ENCODE measurements around the gene ELAVL3. TPM values are rescaled to one million over a fixed set of nuclear protein-coding genes. Genes with fewer than 3 reads are reported as not detected.

ELAVL3 gene
- total RNA-seq, 1 experiment from 2014 or later = 1.2 TPM

- no peak within 1 kb of the TSS for H3K23ac ChIP-seq (ENCODE audit: insufficient read length, low read depth, low read length)
- H3K79me1 ChIP-seq (ENCODE audit: insufficient read depth, low read depth, low read length, poor library complexity, severe bottlenecking) = no peaks in the 10 kb centered on the region
- no peak within 1 kb of the TSS for H4K8ac ChIP-seq (replicated peaks; ENCODE audit: insufficient read length, low read depth, low read length)
- WGBS (ENCODE audit: extremely low coverage, insufficient read length, low lambda C conversion rate) = no CpG with 5 or more reads among the region's 65 CpGs
- no peak for TF ChIP-seq CTCF (conservative IDR thresholded peaks at IDR 0.05)
- H3K9me3 Mint-ChIP-seq = no peaks in the 10 kb centered on the region
- peak within 1 kb of the TSS; percentile 71 for H3K9ac ChIP-seq (ENCODE audit: extremely low read depth, insufficient read length, low read length)
- no peaks in the 10 kb centered on the region for H3K27me3 ChIP-seq (ENCODE audit: insufficient read depth, low read length)
- H2AK5ac ChIP-seq (ENCODE audit: insufficient read length, low read length) = no peak within 1 kb of the TSS
- no peak within 1 kb of the TSS for H4K5ac ChIP-seq (ENCODE audit: insufficient read length, low read depth, low read length)
- peaks cover 5% of the 10 kb centered on the region for H3K23me2 ChIP-seq (ENCODE audit: insufficient read length, low read depth, low read length, poor library complexity, severe bottlenecking)
- no peak within 1 kb of the TSS for H2BK12ac ChIP-seq (ENCODE audit: insufficient read length, low read depth, low read length)
- no peak within 1 kb of the TSS for H3K56ac ChIP-seq (ENCODE audit: insufficient read length, low read depth, low read length)
- no peak within 1 kb of the TSS for H3T11ph ChIP-seq (ENCODE audit: low read length)
- peak within 1 kb of the TSS; percentile 81 to 96 (median 92) for H3K27ac Mint-ChIP-seq
- H4K20me1 ChIP-seq (ENCODE audit: control insufficient read depth, insufficient read depth, insufficient read length) = no peaks in the 10 kb centered on the region
- H2AFZ ChIP-seq (ENCODE audit: low read length) = no peak within 1 kb of the TSS
- no peaks in the 10 kb centered on the region for H3K9me3 ChIP-seq (ENCODE audit: control insufficient read depth, low read depth, low read length)
- peak within 1 kb of the TSS; percentile 68 for H3K18ac ChIP-seq (ENCODE audit: insufficient read length, low read depth, low read length)
- DNase-seq = peak; percentile 95
- H3K4me1 Mint-ChIP-seq = peaks cover 10 to 13% of the 10 kb centered on the region in 2 experiments
- H2BK15ac ChIP-seq (ENCODE audit: low read depth, low read length) = no peak within 1 kb of the TSS; the same call in 1 of the 2 replicates
- no peak within 1 kb of the TSS for H4K91ac ChIP-seq (ENCODE audit: insufficient read length, low read depth, low read length)
- no peaks in the 10 kb centered on the region for H3K79me2 ChIP-seq (ENCODE audit: insufficient read depth, low read length)
- H3K4me1 ChIP-seq (ENCODE audit: insufficient read depth, low read length) = no peaks in the 10 kb centered on the region
- H3K27me3 Mint-ChIP-seq (ENCODE audit: low read depth) = no peaks in the 10 kb centered on the region
- no peak within 1 kb of the TSS for H2BK5ac ChIP-seq (ENCODE audit: insufficient read length, low read length)
- H3K4me3 Mint-ChIP-seq = peak within 1 kb of the TSS; percentile 81 to 90
- H3K4me2 ChIP-seq (ENCODE audit: insufficient read depth, insufficient read length, low read length) = peak within 1 kb of the TSS; percentile 63
- no peak within 1 kb of the TSS for H3K4ac ChIP-seq (ENCODE audit: low read depth, low read length)
- H3K27ac ChIP-seq (ENCODE audit: insufficient read length, low read depth, low read length) = no peak within 1 kb of the TSS
- no peak within 1 kb of the TSS for H2BK120ac ChIP-seq (ENCODE audit: low read depth, low read length, poor library complexity, severe bottlenecking)
- H3K14ac ChIP-seq (ENCODE audit: insufficient read depth, low read length) = peak within 1 kb of the TSS; percentile 90; the same call in 1 of the 2 replicates
- peaks cover 0 to 4% (median under 1%) of the 10 kb centered on the region in 3 experiments; a peak in 3 of 7 replicates for H3K36me3 Mint-ChIP-seq (ENCODE audit: insufficient read depth in 1 of 3, low read depth in 3 of 3)
- H2BK20ac ChIP-seq (ENCODE audit: low read depth, low read length, poor library complexity, severe bottlenecking) = no peak within 1 kb of the TSS
Measured at GRCh38 chr19:11505504-11506100, 24.8 kb upstream of the ELAVL3 start, which contains the start of gene ZNF653. ZNF653 (minus strand) TSS chr19:11505839; CDS start chr19:11505786, 53 bp downstream.
